Fibroblast of pulmonary artery (primary cell): ENCODE data around the gene LAMP5.

Experiments used
- DNase-seq: peaks from one replicate; pipeline ENCODE4 v3.0.0-alpha.2; 2010; ENCODE audit warnings: low read depth
- H3K4me3 ChIP-seq: replicated peaks from 2 replicates; pipeline ENCODE4 v1.5.1; 2011; ENCODE audit warnings: low read depth, mild to moderate bottlenecking, control low read depth, low read length, moderate library complexity
- CTCF ChIP-seq: IDR thresholded peaks from 2 replicates; pipeline ENCODE4 v1.5.1; 2011; ENCODE audit warnings: mild to moderate bottlenecking, control low read depth, low read length, inconsistent platforms; ENCODE audit errors: missing control alignments

The LAMP5 gene

GRCh38 chr20:9523636-9524035, 9.2 kb downstream of the LAMP5 start:
- no peak for DNase-seq
- TF ChIP-seq CTCF: no peak
- no peak overlapping the region for H3K4me3 ChIP-seq

- no peak for TF ChIP-seq CTCF
- H3K4me3 ChIP-seq: no peak overlapping the region
- no peak for DNase-seq
Measured at GRCh38 chr20:9531581-9531980, 17.2 kb downstream of the LAMP5 start.

- no peak for TF ChIP-seq CTCF
- H3K4me3 ChIP-seq: no peak overlapping the region
- DNase-seq: no peak
Measured at GRCh38 chr20:9532069-9532838, 17.9 kb downstream of the LAMP5 start.

- DNase-seq: no peak
- TF ChIP-seq CTCF: no peak
- no peak overlapping the region for H3K4me3 ChIP-seq
Measured at GRCh38 chr20:9534025-9534424, 19.6 kb downstream of the LAMP5 start.

- H3K4me3 ChIP-seq: no peak overlapping the region
- TF ChIP-seq CTCF: no peak
- no peak for DNase-seq
Measured at GRCh38 chr20:9535449-9535848, 21.1 kb downstream of the LAMP5 start.

GRCh38 chr20:9543214-9543613, 28.8 kb downstream of the LAMP5 start:
- no peak for TF ChIP-seq CTCF
- no peak overlapping the region for H3K4me3 ChIP-seq
- DNase-seq: no peak

- no peak overlapping the region for H3K4me3 ChIP-seq
- no peak for TF ChIP-seq CTCF
- no peak for DNase-seq
Measured at GRCh38 chr20:9550283-9550682, 35.9 kb downstream of the LAMP5 start.
